Right lobe of liver (tissue), 6 donors: ENCODE results near the gene R3HDM4. TPM values are rescaled to one million over a fixed set of nuclear protein-coding genes. Genes with fewer than 3 reads are reported as not detected.

Experiments used
- ATAC-seq, 4 donors: fragments of 200-7000 bp; cut with Tn5 transposase; one replicate each; pipeline ENCODE4 v1.9.1; 2020; ENCODE audit warnings: mild to moderate bottlenecking in 4 of 4, moderate library complexity in 4 of 4
- DNase-seq, 3 donors: peaks; one replicate each; pipeline ENCODE4 v3.0.0-alpha.2; 2020
- H3K27ac ChIP-seq, 3 donors: fragments of 200-600 bp; one replicate each; pipeline ENCODE4 v1.8.0; 2022
- H3K27me3 ChIP-seq, 2 donors: fragments of 200-600 bp; one replicate each; pipeline ENCODE4 v1.8.0; 2022
- H3K36me3 ChIP-seq, 4 donors: fragments of 200-600 bp; sonication (generic) in 1 of 4; one replicate each; pipeline versions ENCODE4 v1.5.1 to v1.8.0; 2017 to 2022; ENCODE audit warnings: control low read depth in 1 of 4
- H3K4me1 ChIP-seq, 4 donors: fragments of 200-600 bp; sonication (generic) in 1 of 4; one replicate each; pipeline versions ENCODE4 v1.5.1 to v1.8.0; 2017 to 2022; ENCODE audit warnings: control low read depth in 1 of 4
- H3K4me3 ChIP-seq, 3 donors: fragments of 200-600 bp; one replicate each; pipeline ENCODE4 v1.8.0; 2022
- H3K9me3 ChIP-seq, 4 donors: fragments of 200-600 bp; sonication (generic) in 1 of 4; one replicate each; pipeline versions ENCODE4 v1.5.1 to v1.8.0; 2017 to 2022; ENCODE audit warnings: control low read depth in 1 of 4
- CTCF ChIP-seq, 4 donors: fragments of 200-600 bp in 3 of 4; fragments of 450-650 bp in 1 of 4; IDR thresholded peaks; one replicate each; pipeline versions ENCODE4 v1.5.1 to v1.8.0; 2016 to 2022; ENCODE audit warnings: antibody characterized with exemption in 4 of 4, mild to moderate bottlenecking in 2 of 4
- POLR2A ChIP-seq: fragments of 450-650 bp; IDR thresholded peaks from one replicate; pipeline ENCODE4 v1.6.1; 2017; ENCODE audit warnings: antibody characterized with exemption, mild to moderate bottlenecking
- WGBS: methylation state at CpG from one replicate; pipeline ENCODE4 v1.1.6; 2018; ENCODE audit warnings: low coverage, low lambda C conversion rate; ENCODE audit not compliant: insufficient coverage; ENCODE audit errors: missing lambda C conversion rate; 5-methylcytosine and 5-hydroxymethylcytosine counted together
- intact Hi-C, 2 donors: fragments of 100-400 bp; cut with DNase I; formaldehyde crosslinking; loops; one replicate each; pipeline versions ENCODE4 v1.11.2 to v1.14.1; 2022
- total RNA-seq, 6 experiments: library from RNA; depleted of rRNA in 2 of 6; stranded (reverse); fragments of >200 nt in 2 of 6; fragmentation: NEBNext Ultra II Directional in 3 of 6; extraction: Animal tissue kit (Norgen Biotek cat#: 25700) in 3 of 6; gene quantifications; one replicate each; pipeline versions ENCODE4 v1.1.0 to v1.2.4, GENCODE V29; 2016 to 2023
- donor health status: DM: no; HTN: yes; CAD: no.
- donor health status: DM: no; HTN: no; CAD: no.
- donor health status: DM: no; HTN: no; CAD: no.
- donor health status: DM: no; HTN: yes; CAD: no.
- donor health status: DM: no; HTN: yes; CAD: no.

The R3HDM4 gene
- total RNA-seq, 6 experiments from 2014 or later: 14.5 to 28.2 (median 20.5) TPM

GRCh38 chr19:903266-903797 is 9.7 kb downstream of the R3HDM4 start:
- Histone ChIP-seq H3K4me1 (peaks cover 0 to 11% (median 0%) of the 10 kb centered on the region in 4 donors), H3K9me3 (no peaks in the 10 kb centered on the region), H3K4me3 (no peak overlapping the region), H3K27ac (no peak overlapping the region), H3K27me3 (no peaks in the 10 kb centered on the region), H3K36me3 (peaks cover 0 to 4% (median 0%) of the 10 kb centered on the region in 4 donors)
- intact Hi-C loops: no loop called here
- WGBS: 89% methylated on average over 4 of the region's 32 CpGs
- DNase-seq: no peak
- TF ChIP-seq CTCF (IDR thresholded peaks at IDR 0.05) (no peak), POLR2A (no peak)
- ATAC-seq: no peak

- peak; percentile 67 to 90 (median 78) for ATAC-seq
- 61% methylated on average over 5 of the region's 14 CpGs for WGBS
- Histone ChIP-seq H3K36me3 (peaks cover 0 to 4% (median 0%) of the 10 kb centered on the region in 4 donors), H3K4me1 (peaks cover 0 to 11% (median 0%) of the 10 kb centered on the region in 4 donors), H3K4me3 (no peak overlapping the region), H3K27me3 (no peaks in the 10 kb centered on the region), H3K27ac (peak overlapping the region in 1 of 3 donors; percentile 29), H3K9me3 (no peaks in the 10 kb centered on the region)
- intact Hi-C loops: no loop called here
- TF ChIP-seq CTCF (IDR thresholded peaks at IDR 0.05) (no peak), POLR2A (no peak)
- peak in 1 of 3 donors; percentile 79 for DNase-seq
Measured at GRCh38 chr19:902446-903226, 10.4 kb downstream of the R3HDM4 start.

GRCh38 chr19:902093-902370 is 11.0 kb downstream of the R3HDM4 start:
- WGBS: 65% methylated on average over 3 of the region's 7 CpGs
- intact Hi-C loops: no loop called here

More at GRCh38 chr19:902093-902370, 11.0 kb downstream of the R3HDM4 start:
- Histone ChIP-seq H3K27me3 (no peaks in the 10 kb centered on the region), H3K4me1 (peaks cover 0 to 11% (median 0%) of the 10 kb centered on the region in 4 donors), H3K9me3 (no peaks in the 10 kb centered on the region), H3K27ac (peak overlapping the region in 1 of 3 donors; percentile 29), H3K36me3 (peaks cover 0 to 6% (median 0%) of the 10 kb centered on the region in 4 donors), H3K4me3 (no peak overlapping the region)
- DNase-seq (no peak), ATAC-seq (no peak)
- TF ChIP-seq POLR2A (no peak), CTCF (IDR thresholded peaks at IDR 0.05) (no peak)
